T follicular helper cell (primary cell): ENCODE results near the gene RBFOX2.
"Not testable (repeated sequence)": the region's sequence is repeated elsewhere in the genome, so short reads cannot be mapped to it uniquely, and the experiment has no call there.

Experiments
- DNase-seq: peaks from one replicate; pipeline ENCODE4 v3.0.0-alpha.2; 2020; ENCODE audit warnings: low read depth

The RBFOX2 gene

GRCh38 chr22:35777335-35777975, 251.2 kb downstream of the RBFOX2 start:
- no peak for DNase-seq

GRCh38 chr22:35775339-35775738, 253.3 kb downstream of the RBFOX2 start:
- DNase-seq, result no peak

- DNase-seq, result no peak
Observed at GRCh38 chr22:35769974-35770373, 258.6 kb downstream of the RBFOX2 start.

GRCh38 chr22:35766654-35767580, 261.7 kb downstream of the RBFOX2 start:
- DNase-seq, result no peak

GRCh38 chr22:35761037-35761436, 267.6 kb downstream of the RBFOX2 start:
- no peak for DNase-seq

- DNase-seq, result no peak
Observed at GRCh38 chr22:35758394-35758793, 270.2 kb downstream of the RBFOX2 start.

GRCh38 chr22:35756722-35757121, 271.9 kb downstream of the RBFOX2 start:
- no peak for DNase-seq

- DNase-seq, result no peak
Observed at GRCh38 chr22:35754761-35755160, 273.9 kb downstream of the RBFOX2 start.

- DNase-seq, result no peak
Observed at GRCh38 chr22:35752863-35753189, 275.8 kb downstream of the RBFOX2 start.

- DNase-seq, result no peak
Observed at GRCh38 chr22:35752006-35752862, 276.4 kb downstream of the RBFOX2 start.

- no peak for DNase-seq
Observed at GRCh38 chr22:35749808-35750207, 278.8 kb downstream of the RBFOX2 start.

GRCh38 chr22:35746946-35747703, 281.5 kb downstream of the RBFOX2 start:
- no peak for DNase-seq

GRCh38 chr22:35746248-35746647, 282.4 kb downstream of the RBFOX2 start:
- no peak for DNase-seq

GRCh38 chr22:35743326-35743860, 285.2 kb downstream of the RBFOX2 start:
- no peak for DNase-seq

- DNase-seq, result no peak
Observed at GRCh38 chr22:35742342-35743100, 286.1 kb downstream of the RBFOX2 start.

GRCh38 chr22:35740616-35741015, 288.0 kb downstream of the RBFOX2 start:
- DNase-seq, result no peak

- no peak for DNase-seq
Observed at GRCh38 chr22:35739931-35740380, 288.7 kb downstream of the RBFOX2 start.

- no peak for DNase-seq
Observed at GRCh38 chr22:35739076-35739930, 289.3 kb downstream of the RBFOX2 start.

- not testable (repeated sequence) for DNase-seq
Observed at GRCh38 chr22:35737886-35738285, 290.7 kb downstream of the RBFOX2 start.

GRCh38 chr22:35736701-35737100, 291.9 kb downstream of the RBFOX2 start:
- DNase-seq, result no peak
